ENCODE results near the gene BRINP2. TPM values are rescaled to one million over a fixed set of nuclear protein-coding genes. Genes with fewer than 3 reads are reported as not detected.
A peak's percentile ranks its signal among the peaks of the same experiment; 100 is the strongest.

BRINP2 gene
- total RNA-seq, 1 donor: not detected

- H3K4me3 ChIP-seq (ENCODE audit: low read depth, low read length): no peak overlapping the region
- no peak for TF ChIP-seq CTCF (IDR thresholded peaks at IDR 0.05; ENCODE audit: insufficient read depth, low read length)
- no peak for DNase-seq (ENCODE audit: low read depth)
These were observed 105.0 kb downstream of the BRINP2 start for GRCh38 chr1:177275736-177276135.

- H3K4me3 ChIP-seq (ENCODE audit: low read depth, low read length): no peak overlapping the region
- TF ChIP-seq CTCF (IDR thresholded peaks at IDR 0.05; ENCODE audit: insufficient read depth, low read length): no peak
- DNase-seq (ENCODE audit: low read depth): peak; percentile 19
These were observed 108.0 kb downstream of the BRINP2 start for GRCh38 chr1:177278626-177279390.

GRCh38 chr1:177281901-177282300 is 111.1 kb downstream of the BRINP2 start:
- no peak overlapping the region for H3K4me3 ChIP-seq (ENCODE audit: low read depth, low read length)
- no peak for TF ChIP-seq CTCF (IDR thresholded peaks at IDR 0.05; ENCODE audit: insufficient read depth, low read length)
- DNase-seq (ENCODE audit: low read depth): no peak

GRCh38 chr1:177282976-177283375 is 112.2 kb downstream of the BRINP2 start:
- no peak overlapping the region for H3K4me3 ChIP-seq (ENCODE audit: low read depth, low read length)
- TF ChIP-seq CTCF (IDR thresholded peaks at IDR 0.05; ENCODE audit: insufficient read depth, low read length): no peak
- no peak for DNase-seq (ENCODE audit: low read depth)

GRCh38 chr1:177283380-177283779 is 112.6 kb downstream of the BRINP2 start:
- no peak for DNase-seq (ENCODE audit: low read depth)
- H3K4me3 ChIP-seq (ENCODE audit: low read depth, low read length): no peak overlapping the region
- no peak for TF ChIP-seq CTCF (IDR thresholded peaks at IDR 0.05; ENCODE audit: insufficient read depth, low read length)

- TF ChIP-seq CTCF (IDR thresholded peaks at IDR 0.05; ENCODE audit: insufficient read depth, low read length): no peak
- DNase-seq (ENCODE audit: low read depth): peak; percentile 52
- no peak overlapping the region for H3K4me3 ChIP-seq (ENCODE audit: low read depth, low read length)
These were observed 115.6 kb downstream of the BRINP2 start for GRCh38 chr1:177286396-177286795.

- H3K4me3 ChIP-seq (ENCODE audit: low read depth, low read length): no peak overlapping the region
- no peak for TF ChIP-seq CTCF (IDR thresholded peaks at IDR 0.05; ENCODE audit: insufficient read depth, low read length)
- DNase-seq (ENCODE audit: low read depth): peak; percentile 33
These were observed 116.5 kb downstream of the BRINP2 start for GRCh38 chr1:177287270-177287669.
